ENCODE measurements around the gene FCN1. TPM values are rescaled to one million over a fixed set of nuclear protein-coding genes. Genes with fewer than 3 reads are reported as not detected.

FCN1 gene
- total and polyA plus RNA-seq, 10 donors = 5.2 to 209 (median 44.9) TPM

- Histone ChIP-seq H3K9me3 (no peaks in the 10 kb centered on the region), H3K27ac (peak overlapping the region in 5 of 8 donors; percentile 7 to 74 (median 58)), H3K4me3 (no peak overlapping the region), H3K4me1 (peaks cover 0 to 73% (median 56%) of the 10 kb centered on the region in 6 donors), H3K36me3 (no peaks in the 10 kb centered on the region), H3K27me3 (replicated peaks in 1 of 7) (peaks cover 0 to 77% (median 0%) of the 10 kb centered on the region in 7 donors)
- DNase-seq = peak; percentile 45
- WGBS, 5 donors = 45 to 57% (median 51%) methylated on average over 11 to 13 of the region's 13 CpGs
- TF ChIP-seq POLR2A (IDR thresholded peaks at IDR 0.05) = no peak
- intact Hi-C loops (cut with DNase I; ENCODE audit: low total_unique reads) = no loop called here
These were observed 18.8 kb upstream of the FCN1 start for GRCh38 chr9:134936346-134937163.

- Histone ChIP-seq H3K27me3 (replicated peaks in 1 of 7) (peaks cover 0 to 81% (median 0%) of the 10 kb centered on the region in 7 donors), H3K9me3 (no peaks in the 10 kb centered on the region), H3K36me3 (no peaks in the 10 kb centered on the region), H3K27ac (peak overlapping the region in 4 of 8 donors; percentile 53 to 74 (median 64)), H3K4me1 (peaks cover 0 to 80% (median 57%) of the 10 kb centered on the region in 6 donors), H3K4me3 (no peak overlapping the region)
- 80 to 86% (median 84%) methylated on average over 27 of the region's 27 CpGs for WGBS, 5 donors
- intact Hi-C loops (cut with DNase I; ENCODE audit: low total_unique reads) = no loop called here
- TF ChIP-seq POLR2AphosphoS5 (IDR thresholded peaks at IDR 0.05) (no peak), POLR2A (IDR thresholded peaks at IDR 0.05) (no peak), CTCF (IDR thresholded peaks at IDR 0.05 in 8 of 11, conservative IDR thresholded peaks at IDR 0.05 in 3 of 11) (no peak)
- DNase-seq = peak; percentile 67
These were observed 18.1 kb upstream of the FCN1 start for GRCh38 chr9:134935701-134936345.

GRCh38 chr9:134935056-134935640 lies 17.4 kb upstream of the FCN1 start:
- WGBS, 5 donors = 70 to 79% (median 73%) methylated on average over 15 to 17 of the region's 17 CpGs
- Histone ChIP-seq H3K27me3 (replicated peaks in 1 of 7) (peaks cover 0 to 81% (median 0%) of the 10 kb centered on the region in 7 donors), H3K27ac (peak overlapping the region in 3 of 8 donors; percentile 23 to 58 (median 30)), H3K36me3 (no peaks in the 10 kb centered on the region), H3K4me3 (no peak overlapping the region), H3K9me3 (no peaks in the 10 kb centered on the region), H3K4me1 (peaks cover 0 to 85% (median 63%) of the 10 kb centered on the region in 6 donors)
- intact Hi-C loops (cut with DNase I; ENCODE audit: low total_unique reads) = no loop called here
- TF ChIP-seq CTCF (IDR thresholded peaks at IDR 0.05 in 8 of 11, conservative IDR thresholded peaks at IDR 0.05 in 3 of 11) (no peak), POLR2A (IDR thresholded peaks at IDR 0.05) (no peak), POLR2AphosphoS5 (IDR thresholded peaks at IDR 0.05) (no peak)
- DNase-seq = peak; percentile 28

- intact Hi-C loops (cut with DNase I; ENCODE audit: low total_unique reads) = no loop called here
These were observed 15.5 kb upstream of the FCN1 start for GRCh38 chr9:134933076-134933659.

More at GRCh38 chr9:134933076-134933659, 15.5 kb upstream of the FCN1 start:
- H3K27me3 ChIP-seq (replicated peaks in 1 of 7) = peaks cover 0 to 79% (median 0%) of the 10 kb centered on the region in 7 donors
- no peaks in the 10 kb centered on the region for H3K9me3 ChIP-seq
- 85 to 90% (median 86%) methylated on average over 8 to 10 of the region's 10 CpGs for WGBS, 5 donors
- H3K36me3 ChIP-seq = no peaks in the 10 kb centered on the region
- H3K27ac ChIP-seq = peak overlapping the region in 1 of 8 donors; percentile 58
- TF ChIP-seq POLR2A (IDR thresholded peaks at IDR 0.05) (no peak), POLR2AphosphoS5 (IDR thresholded peaks at IDR 0.05) (no peak), CTCF (IDR thresholded peaks at IDR 0.05 in 8 of 11, conservative IDR thresholded peaks at IDR 0.05 in 3 of 11) (no peak)
- DNase-seq = peak; percentile 51
- H3K4me3 ChIP-seq = no peak overlapping the region
- H3K4me1 ChIP-seq = peaks cover 0 to 98% (median 81%) of the 10 kb centered on the region in 6 donors

All from spleen (tissue), 11 donors.